SIG-M5 (cell line): Measurements from ENCODE around the gene TDO2.
"Not testable (repeated sequence)": the region's sequence is repeated elsewhere in the genome, so short reads cannot be mapped to it uniquely, and the experiment has no call there.

Source experiments
- DNase-seq: peaks from one replicate; lab custom pipeline; 2025; lab: John Stamatoyannopoulos, UW

Gene TDO2

GRCh38 chr4:155907556-155907955, 4.1 kb downstream of the TDO2 start:
- no peak for DNase-seq

- DNase-seq, result no peak
Observed at GRCh38 chr4:155908187-155909139, 5.0 kb downstream of the TDO2 start.

GRCh38 chr4:155909615-155910226, 6.2 kb downstream of the TDO2 start:
- no peak for DNase-seq

GRCh38 chr4:155911905-155912304, 8.4 kb downstream of the TDO2 start:
- DNase-seq, result no peak

GRCh38 chr4:155914782-155915181, 11.3 kb downstream of the TDO2 start:
- no peak for DNase-seq

- DNase-seq, result no peak
Observed at GRCh38 chr4:155921597-155921996, 18.1 kb downstream of the TDO2 start.

GRCh38 chr4:155924637-155925036, 21.1 kb downstream of the TDO2 start:
- DNase-seq, result no peak

- no peak for DNase-seq
Observed at GRCh38 chr4:155929833-155930232, 26.3 kb downstream of the TDO2 start.

GRCh38 chr4:155930330-155930729, 26.8 kb downstream of the TDO2 start:
- no peak for DNase-seq

- DNase-seq, result no peak
Observed at GRCh38 chr4:155931634-155932033, 28.1 kb downstream of the TDO2 start.

- not testable (repeated sequence) for DNase-seq
Observed at GRCh38 chr4:155934634-155935033, 31.1 kb downstream of the TDO2 start.

GRCh38 chr4:155935389-155935986, 32.0 kb downstream of the TDO2 start:
- no peak for DNase-seq

GRCh38 chr4:155941085-155941790, 37.7 kb downstream of the TDO2 start:
- DNase-seq, result no peak

- no peak for DNase-seq
Observed at GRCh38 chr4:155941820-155942219, 38.3 kb downstream of the TDO2 start.

- no peak for DNase-seq
Observed at GRCh38 chr4:155943605-155944291, 40.3 kb downstream of the TDO2 start.

- DNase-seq, result no peak
Observed at GRCh38 chr4:155944516-155944915, 41.0 kb downstream of the TDO2 start.

GRCh38 chr4:155946486-155946885, 43.0 kb downstream of the TDO2 start:
- DNase-seq, result no peak

- DNase-seq, result no peak
Observed at GRCh38 chr4:155948541-155948940, 45.0 kb downstream of the TDO2 start.

- DNase-seq, result no peak
Observed at GRCh38 chr4:155950461-155950860, 47.0 kb downstream of the TDO2 start.

- no peak for DNase-seq
Observed at GRCh38 chr4:155952501-155952901, 49.0 kb downstream of the TDO2 start.
